ENCODE measurements around the gene TUBA1A.
"Not testable (repeated sequence)": the region's sequence is repeated elsewhere in the genome, so short reads cannot be mapped to it uniquely, and the experiment has no call there.

Gene TUBA1A

DNA sequence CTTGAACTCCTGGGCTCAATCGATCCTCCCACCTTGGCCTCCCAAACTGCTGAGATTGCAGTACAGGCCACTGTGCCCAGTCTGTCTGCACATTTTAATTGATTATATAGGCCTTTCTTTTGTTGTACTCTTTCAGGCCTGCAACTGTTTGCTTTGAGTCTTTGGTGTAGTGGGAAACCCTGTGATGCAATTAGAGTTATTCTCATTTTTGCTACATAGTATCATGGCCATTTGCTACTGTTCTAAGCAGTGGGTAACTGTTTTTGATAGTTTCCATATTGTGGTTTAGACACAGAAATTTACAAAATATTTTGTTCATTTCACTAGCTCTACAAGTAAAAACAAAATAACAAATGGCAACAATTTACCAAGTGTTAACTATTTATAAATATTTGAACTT lies 51.4 kb downstream of the TUBA1A start:
- Histone ChIP-seq H3K27ac (ENCODE audit: extremely low read depth, low read depth, low read length) (no peak overlapping the region), H3K9me3 (ENCODE audit: control insufficient read depth, insufficient read depth, low read depth, low read length) (no peaks in the 10 kb centered on the region), H3K36me3 (ENCODE audit: control insufficient read depth in 2 of 2, insufficient read depth in 1 of 2, low read length in 2 of 2) (no peaks in the 10 kb centered on the region; a peak in 1 of 3 replicates), H3K4me3 (ENCODE audit: low read depth, low read length) (no peak overlapping the region), H3K4me1 (ENCODE audit: control insufficient read depth, insufficient read depth, low read length) (peaks cover 16% of the 10 kb centered on the region)
- no peak for TF ChIP-seq ZNF530 (tag by site-specific recombination; IDR thresholded peaks at IDR 0.05; ENCODE audit: low read depth)
- no peak for TF ChIP-seq ZNF2 (tag by site-specific recombination; IDR thresholded peaks at IDR 0.05)
- TF ChIP-seq HOXA7 (CRISPR knock-in tag; IDR thresholded peaks at IDR 0.05; ENCODE audit: borderline replicate concordance) = no peak
- TF ChIP-seq, protein P1, sequence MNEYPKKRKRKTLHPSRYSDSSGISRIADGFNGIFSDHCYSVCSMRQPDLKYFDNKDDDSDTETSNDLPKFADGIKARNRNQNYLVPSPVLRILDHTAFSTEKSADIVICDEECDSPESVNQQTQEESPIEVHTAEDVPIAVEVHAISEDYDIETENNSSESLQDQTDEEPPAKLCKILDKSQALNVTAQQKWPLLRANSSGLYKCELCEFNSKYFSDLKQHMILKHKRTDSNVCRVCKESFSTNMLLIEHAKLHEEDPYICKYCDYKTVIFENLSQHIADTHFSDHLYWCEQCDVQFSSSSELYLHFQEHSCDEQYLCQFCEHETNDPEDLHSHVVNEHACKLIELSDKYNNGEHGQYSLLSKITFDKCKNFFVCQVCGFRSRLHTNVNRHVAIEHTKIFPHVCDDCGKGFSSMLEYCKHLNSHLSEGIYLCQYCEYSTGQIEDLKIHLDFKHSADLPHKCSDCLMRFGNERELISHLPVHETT (tag by site-specific recombination; IDR thresholded peaks at IDR 0.05) = no peak
- TF ChIP-seq ZNF132 (tag by site-specific recombination; IDR thresholded peaks at IDR 0.05; ENCODE audit: borderline replicate concordance) = no peak
- TF ChIP-seq KLF1 (tag by site-specific recombination; IDR thresholded peaks at IDR 0.05) = no peak
- ChIA-PET CTCF (interaction anchor here (0.6 kb wide), 2 partner anchors 37 to 62 kb away, joined by 3 to 5 read pairs; no protein-coding TSS in a partner anchor), POLR2A (no interaction called here)

DNA sequence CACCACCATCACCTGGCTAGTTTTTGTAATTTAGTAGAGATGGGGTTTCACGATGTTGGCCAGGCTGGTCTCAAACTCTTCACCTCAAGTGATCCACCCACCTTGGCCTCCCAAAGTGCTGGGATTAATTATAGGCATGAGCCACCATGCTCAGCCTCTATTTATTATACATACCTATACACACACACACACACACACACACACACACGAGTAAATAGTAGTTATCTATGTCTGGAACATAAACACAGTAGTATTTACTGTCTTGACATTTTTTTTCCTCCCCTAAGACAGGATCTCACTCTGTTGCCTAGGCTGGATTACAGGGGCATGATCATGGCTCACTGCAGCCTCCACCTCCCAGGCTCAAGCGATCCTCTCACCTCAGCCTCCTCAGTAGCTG lies 51.9 kb downstream of the TUBA1A start:
- H3K36me3 ChIP-seq (ENCODE audit: control insufficient read depth in 2 of 2, insufficient read depth in 1 of 2, low read length in 2 of 2); H3K4me3 ChIP-seq (ENCODE audit: low read depth, low read length); H3K27ac ChIP-seq (ENCODE audit: extremely low read depth, low read depth, low read length); H3K9me3 ChIP-seq (ENCODE audit: control insufficient read depth, insufficient read depth, low read depth, low read length); POLR2A ChIA-PET: not testable (repeated sequence)
- CTCF ChIA-PET = interaction anchor here (0.6 kb wide), 1 partner anchor 40 kb away, joined by 6 read pairs; no protein-coding TSS in a partner anchor
- peaks cover 17% of the 10 kb centered on the region for H3K4me1 ChIP-seq (ENCODE audit: control insufficient read depth, insufficient read depth, low read length)
- TF ChIP-seq, protein P2, sequence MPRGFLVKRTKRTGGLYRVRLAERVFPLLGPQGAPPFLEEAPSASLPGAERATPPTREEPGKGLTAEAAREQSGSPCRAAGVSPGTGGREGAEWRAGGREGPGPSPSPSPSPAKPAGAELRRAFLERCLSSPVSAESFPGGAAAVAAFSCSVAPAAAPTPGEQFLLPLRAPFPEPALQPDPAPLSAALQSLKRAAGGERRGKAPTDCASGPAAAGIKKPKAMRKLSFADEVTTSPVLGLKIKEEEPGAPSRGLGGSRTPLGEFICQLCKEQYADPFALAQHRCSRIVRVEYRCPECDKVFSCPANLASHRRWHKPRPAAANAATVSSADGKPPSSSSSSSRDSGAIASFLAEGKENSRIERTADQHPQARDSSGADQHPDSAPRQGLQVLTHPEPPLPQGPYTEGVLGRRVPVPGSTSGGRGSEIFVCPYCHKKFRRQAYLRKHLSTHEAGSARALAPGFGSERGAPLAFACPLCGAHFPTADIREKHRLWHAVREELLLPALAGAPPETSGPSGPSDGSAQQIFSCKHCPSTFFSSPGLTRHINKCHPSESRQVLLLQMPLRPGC (tag by site-specific recombination; IDR thresholded peaks at IDR 0.05) = 0 out of 2 replicates have a peak, but pooled peaks have one; percentile 53
- TF ChIP-seq, protein P3, sequence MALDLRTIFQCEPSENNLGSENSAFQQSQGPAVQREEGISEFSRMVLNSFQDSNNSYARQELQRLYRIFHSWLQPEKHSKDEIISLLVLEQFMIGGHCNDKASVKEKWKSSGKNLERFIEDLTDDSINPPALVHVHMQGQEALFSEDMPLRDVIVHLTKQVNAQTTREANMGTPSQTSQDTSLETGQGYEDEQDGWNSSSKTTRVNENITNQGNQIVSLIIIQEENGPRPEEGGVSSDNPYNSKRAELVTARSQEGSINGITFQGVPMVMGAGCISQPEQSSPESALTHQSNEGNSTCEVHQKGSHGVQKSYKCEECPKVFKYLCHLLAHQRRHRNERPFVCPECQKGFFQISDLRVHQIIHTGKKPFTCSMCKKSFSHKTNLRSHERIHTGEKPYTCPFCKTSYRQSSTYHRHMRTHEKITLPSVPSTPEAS (tag by site-specific recombination; IDR thresholded peaks at IDR 0.05) = peak; percentile 33; the same call in 1 of the 2 replicates
- TF ChIP-seq SP7 (tag by site-specific recombination; IDR thresholded peaks at IDR 0.05) = peak; percentile 77
